Neural progenitor cell (in vitro differentiated cells): ENCODE data around the gene SMAD6.

Experiments used
- CTCF ChIP-seq: fragments of 200-600 bp; sonication (generic); IDR thresholded peaks from 2 replicates; pipeline ENCODE4 v1.5.1; 2017; ENCODE audit warnings: antibody characterized with exemption, mild to moderate bottlenecking
- EZH2 ChIP-seq: fragments of 200-600 bp; sonication (generic); IDR thresholded peaks from 2 replicates; pipeline ENCODE4 v1.6.1; 2017; ENCODE audit warnings: antibody characterized with exemption, mild to moderate bottlenecking, moderate library complexity
- EZH2phosphoT487 ChIP-seq: fragments of 200-600 bp; sonication (generic); IDR thresholded peaks from 2 replicates; pipeline ENCODE4 v1.6.1; 2017; ENCODE audit warnings: antibody characterized with exemption

GRCh38 chr15:66657185-66658020 is 44.6 kb upstream of the SMAD6 start:
- TF ChIP-seq CTCF = no peak
- no peak for TF ChIP-seq EZH2
- TF ChIP-seq EZH2phosphoT487 = no peak
